Sigmoid colon (tissue), 7 donors: Measurements from ENCODE around the gene COL5A2. TPM values are rescaled to one million over a fixed set of nuclear protein-coding genes. Genes with fewer than 3 reads are reported as not detected.

Source experiments
- DNase-seq: peaks from one replicate; pipeline ENCODE4 v3.0.0-alpha.2; 2019
- H3K27ac ChIP-seq, 4 donors: fragments of 200-600 bp; sonication (generic); one replicate each; pipeline ENCODE4 v1.5.1; 2016 to 2019; ENCODE audit warnings: mild to moderate bottlenecking in 1 of 4
- H3K27me3 ChIP-seq, 3 donors: fragments of 200-600 bp; sonication (generic); one replicate each; pipeline ENCODE4 v1.5.1; 2019; ENCODE audit warnings: mild to moderate bottlenecking in 1 of 3
- H3K36me3 ChIP-seq, 4 donors: fragments of 200-600 bp; sonication (generic); one replicate each; pipeline ENCODE4 v1.5.1; 2016 to 2019
- H3K4me1 ChIP-seq, 4 donors: fragments of 200-600 bp; sonication (generic); one replicate each; pipeline ENCODE4 v1.5.1; 2017 to 2019
- H3K4me3 ChIP-seq, 4 donors: fragments of 200-600 bp; sonication (generic); one replicate each; pipeline ENCODE4 v1.5.1; 2017 to 2019; ENCODE audit warnings: mild to moderate bottlenecking in 2 of 4, moderate library complexity in 1 of 4
- H3K9me3 ChIP-seq, 4 donors: fragments of 200-600 bp in 3 of 4; sonication (generic) in 3 of 4; one replicate each; pipeline versions ENCODE4 v1.5.1 to v1.6.1; 2013 to 2019
- EP300 ChIP-seq, 4 donors: sonication (generic); formaldehyde crosslinking; IDR thresholded peaks; one replicate each; pipeline ENCODE4 v1.6.1; 2017; ENCODE audit warnings: antibody characterized with exemption in 4 of 4
- POLR2A ChIP-seq, 2 donors: fragments of 450-650 bp; IDR thresholded peaks; one replicate each; pipeline ENCODE4 v1.6.1; 2016; ENCODE audit warnings: antibody characterized with exemption in 2 of 2, mild to moderate bottlenecking in 2 of 2, moderate library complexity in 2 of 2
- POLR2AphosphoS5 ChIP-seq, 4 donors: sonication (generic); formaldehyde crosslinking; IDR thresholded peaks; one replicate each; pipeline ENCODE4 v1.6.1; 2017; ENCODE audit warnings: antibody characterized with exemption in 4 of 4
- WGBS, 2 donors: extraction: QIAGEN DNeasy Blood & Tissue Kit; methylation state at CpG; one replicate each; pipeline ENCODE4 v1.1.7; 2013; 5-methylcytosine and 5-hydroxymethylcytosine counted together
- intact Hi-C: fragments of 100-400 bp; cut with DNase I; formaldehyde crosslinking; loops from one replicate; pipeline ENCODE4 v1.15.1; 2023
- polyA plus RNA-seq, 3 donors: library from polyadenylated mRNA; stranded (reverse); fragments of 200-250 nt; gene quantifications; one replicate each; pipeline ENCODE4 v1.2.3, GENCODE V29; 2013
- total RNA-seq, 4 donors: library from RNA; depleted of rRNA; stranded (reverse); fragments of >200 nt; gene quantifications; one replicate each; pipeline ENCODE4 v1.1.0, GENCODE V29; 2016
- TF ChIP-seq, protein P1 (sequence below), 4 experiments: fragments of 450-650 bp in 3 of 4; fragments of 200-600 bp in 1 of 4; IDR thresholded peaks; one replicate each; pipeline ENCODE4 v1.5.1; 2016 to 2019; ENCODE audit warnings: antibody characterized with exemption in 4 of 4, mild to moderate bottlenecking in 3 of 4, moderate library complexity in 2 of 4
- donor health status: healthy with polysubstance abuse.
- donor health status: Bipolar disorder and iron deficiency.
- donor health status: healthy.

Gene COL5A2
- total RNA-seq: 100 to 1,000 TPM in 1 of 4 donors, 10 to 100 TPM in 3; 60.9 to 164 (median 90.0) TPM
- 10 to 100 TPM in 1 of 3 donors, 1 to 10 TPM in 2; 3.6 to 31.0 (median 3.7) TPM for polyA plus RNA-seq

DNA sequence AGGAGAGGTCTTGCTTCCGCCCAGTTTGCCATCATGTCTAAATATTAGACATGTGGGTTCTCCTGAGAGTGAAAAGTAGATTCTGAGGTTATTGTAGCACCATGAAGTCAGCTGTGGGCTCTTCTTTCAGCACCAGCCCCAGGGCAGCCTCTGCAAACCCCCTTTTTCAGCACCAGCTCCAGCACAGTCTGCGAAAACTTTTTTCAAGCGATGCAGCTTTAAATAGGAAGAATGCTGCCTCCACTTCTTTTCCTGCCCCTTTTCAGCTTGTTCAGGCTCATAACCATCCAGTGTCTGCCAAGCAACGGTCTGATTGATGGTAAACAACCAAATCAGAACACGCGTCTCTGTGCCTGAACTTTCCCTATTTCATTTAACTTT, at the start of gene COL5A2:
TSS of gene COL5A2 (minus strand) at position 192 of the 381 bp plus-strand sequence. CDS start at position 35, 157 bp downstream.
- Histone ChIP-seq H3K27me3 (no peaks in the 10 kb centered on the region), H3K4me1 (peaks cover 0 to 28% (median 14%) of the 10 kb centered on the region in 4 donors), H3K36me3 (no peaks in the 10 kb centered on the region), H3K9me3 (no peaks in the 10 kb centered on the region), H3K4me3 (peak within 1 kb of the TSS; percentile 58 to 69 (median 66)), H3K27ac (peak within 1 kb of the TSS; percentile 77 to 91 (median 86))
- DNase-seq: peak; percentile 79
- TF ChIP-seq POLR2A (IDR thresholded peaks at IDR 0.05): peak in 1 of 2 donors; percentile 42
- peak; percentile 23 to 82 (median 70) for TF ChIP-seq POLR2AphosphoS5 (IDR thresholded peaks at IDR 0.05)
- TF ChIP-seq, protein P1, sequence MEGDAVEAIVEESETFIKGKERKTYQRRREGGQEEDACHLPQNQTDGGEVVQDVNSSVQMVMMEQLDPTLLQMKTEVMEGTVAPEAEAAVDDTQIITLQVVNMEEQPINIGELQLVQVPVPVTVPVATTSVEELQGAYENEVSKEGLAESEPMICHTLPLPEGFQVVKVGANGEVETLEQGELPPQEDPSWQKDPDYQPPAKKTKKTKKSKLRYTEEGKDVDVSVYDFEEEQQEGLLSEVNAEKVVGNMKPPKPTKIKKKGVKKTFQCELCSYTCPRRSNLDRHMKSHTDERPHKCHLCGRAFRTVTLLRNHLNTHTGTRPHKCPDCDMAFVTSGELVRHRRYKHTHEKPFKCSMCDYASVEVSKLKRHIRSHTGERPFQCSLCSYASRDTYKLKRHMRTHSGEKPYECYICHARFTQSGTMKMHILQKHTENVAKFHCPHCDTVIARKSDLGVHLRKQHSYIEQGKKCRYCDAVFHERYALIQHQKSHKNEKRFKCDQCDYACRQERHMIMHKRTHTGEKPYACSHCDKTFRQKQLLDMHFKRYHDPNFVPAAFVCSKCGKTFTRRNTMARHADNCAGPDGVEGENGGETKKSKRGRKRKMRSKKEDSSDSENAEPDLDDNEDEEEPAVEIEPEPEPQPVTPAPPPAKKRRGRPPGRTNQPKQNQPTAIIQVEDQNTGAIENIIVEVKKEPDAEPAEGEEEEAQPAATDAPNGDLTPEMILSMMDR (IDR thresholded peaks at IDR 0.05): no peak
- intact Hi-C loops: loop anchor here (5.0 to 10.0 kb wide), 4 partner anchors 33 to 233 kb away; no protein-coding TSS in a partner anchor
- 6 to 10% methylated on average over 6 of the region's 6 CpGs for whole genome bisulfite sequencing, 2 donors

DNA sequence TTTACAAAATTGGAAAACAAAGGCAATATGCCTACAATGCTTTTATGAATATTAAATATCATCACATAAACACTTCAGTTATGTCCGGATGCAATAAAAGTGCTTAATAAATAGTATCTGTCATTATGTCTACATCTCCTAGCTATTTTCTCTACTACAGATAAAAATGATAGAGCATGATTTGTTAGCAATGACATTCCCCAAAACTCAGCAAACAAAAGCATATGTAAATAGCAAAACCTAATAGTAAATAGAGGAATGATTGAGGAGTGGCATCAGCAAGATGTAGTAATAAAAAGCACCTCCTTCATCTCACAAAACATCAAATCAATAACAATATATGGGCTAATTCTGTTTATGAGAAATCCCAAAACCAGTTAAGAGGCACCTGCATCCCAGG, 46.5 kb upstream of the COL5A2 start:
- DNase-seq: no peak
- TF ChIP-seq EP300 (IDR thresholded peaks at IDR 0.05): no peak
- no peak for TF ChIP-seq POLR2A (IDR thresholded peaks at IDR 0.05)
- TF ChIP-seq, protein P1 (IDR thresholded peaks at IDR 0.05): no peak
- TF ChIP-seq POLR2AphosphoS5 (IDR thresholded peaks at IDR 0.05): no peak
- Histone ChIP-seq H3K36me3 (no peaks in the 10 kb centered on the region), H3K27ac (no peak overlapping the region), H3K27me3 (no peaks in the 10 kb centered on the region), H3K9me3 (no peaks in the 10 kb centered on the region), H3K4me3 (no peak overlapping the region), H3K4me1 (peaks cover 0 to 15% (median 13%) of the 10 kb centered on the region in 4 donors)
- intact Hi-C loops: no loop called here
- 92 to 94% methylated on average over 1 of the region's 1 CpG for WGBS, 2 donors

DNA sequence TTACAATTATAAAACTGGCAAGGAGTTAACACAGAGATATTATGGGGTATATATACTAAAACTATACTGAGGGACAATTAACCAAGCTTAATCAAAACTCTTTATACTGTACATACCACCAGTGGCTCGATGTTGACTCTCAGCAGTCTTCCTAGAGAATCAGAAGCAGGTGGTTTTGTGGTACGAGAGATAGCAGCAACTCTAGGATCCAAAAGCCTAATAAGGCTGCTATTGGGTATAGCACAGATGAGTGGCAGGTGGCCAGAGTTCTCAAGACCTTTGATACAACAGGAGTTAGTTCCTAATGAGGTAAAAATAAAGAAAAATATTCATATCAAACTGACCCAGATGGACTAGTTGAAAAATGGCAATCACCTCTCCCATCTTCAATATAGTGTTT, 45.5 kb upstream of the COL5A2 start:
- intact Hi-C loops: no loop called here
- Histone ChIP-seq H3K4me3 (no peak overlapping the region), H3K4me1 (peaks cover 0 to 15% (median 13%) of the 10 kb centered on the region in 4 donors), H3K27ac (no peak overlapping the region), H3K36me3 (no peaks in the 10 kb centered on the region), H3K27me3 (no peaks in the 10 kb centered on the region), H3K9me3 (no peaks in the 10 kb centered on the region)
- WGBS, 2 donors: 78 to 79% methylated on average over 2 of the region's 2 CpGs
- no peak for DNase-seq
- TF ChIP-seq, protein P1 (IDR thresholded peaks at IDR 0.05): no peak
- TF ChIP-seq POLR2AphosphoS5 (IDR thresholded peaks at IDR 0.05) (no peak), POLR2A (IDR thresholded peaks at IDR 0.05) (no peak)

DNA sequence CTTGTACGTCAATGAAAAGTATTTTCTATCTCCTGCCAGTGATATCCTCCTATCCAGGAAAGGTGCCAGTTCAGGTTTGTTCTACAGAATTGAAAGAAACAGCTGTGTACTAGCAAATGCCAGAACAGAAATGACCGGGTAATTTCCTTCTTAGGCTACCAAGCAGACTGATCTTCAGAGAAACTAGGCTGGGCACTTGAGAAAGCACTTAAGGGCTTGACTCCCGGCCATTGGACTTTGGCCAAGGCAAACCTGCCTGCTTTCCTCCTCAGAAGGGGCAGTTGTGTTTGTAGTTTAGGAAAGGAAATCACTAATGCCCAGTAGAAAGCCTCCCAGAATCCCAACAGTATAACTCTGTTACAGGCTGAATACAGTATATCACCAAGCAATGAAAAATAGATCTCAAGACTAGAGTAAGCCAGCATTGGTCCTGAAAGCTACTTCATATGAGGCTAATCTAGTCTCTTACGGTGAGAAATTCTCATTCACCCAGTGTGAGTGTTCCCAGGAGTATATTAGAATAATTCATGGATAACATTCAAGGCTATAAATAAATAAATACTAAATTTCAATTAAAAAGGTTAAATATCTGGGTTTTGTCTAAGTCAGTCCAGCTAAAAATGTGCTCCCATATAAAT, 43.0 kb upstream of the COL5A2 start:
- intact Hi-C loops: no loop called here
- no peak overlapping the region for H3K4me3 ChIP-seq
- H3K4me1 ChIP-seq: peaks cover 0 to 15% (median 13%) of the 10 kb centered on the region in 4 donors
- no peaks in the 10 kb centered on the region for H3K9me3 ChIP-seq
- no peaks in the 10 kb centered on the region for H3K27me3 ChIP-seq
- peak in 1 of 4 donors; percentile 9 for TF ChIP-seq POLR2AphosphoS5 (IDR thresholded peaks at IDR 0.05)
- TF ChIP-seq, protein P1 (IDR thresholded peaks at IDR 0.05): no peak
- WGBS, 2 donors: 22 to 58% methylated on average over 4 of the region's 4 CpGs
- peak; percentile 70 for DNase-seq
- H3K36me3 ChIP-seq: no peaks in the 10 kb centered on the region
- peak overlapping the region in 3 of 4 donors; percentile 33 to 53 (median 51) for H3K27ac ChIP-seq
